OCI-LY3 (cell line): ENCODE measurements around the gene FGGY.

ENCODE experiments used
- CTCF ChIP-seq: fragments of 200-600, 300-600 bp; sonication (generic); IDR thresholded peaks from 2 replicates; pipeline ENCODE4 v1.5.1; 2014; ENCODE audit warnings: antibody characterized with exemption, low read length, low read depth
- EZH2phosphoT487 ChIP-seq: fragments of 200-600 bp; shearing (Covaris generic); IDR thresholded peaks from 2 replicates; pipeline ENCODE4 v1.6.1; 2018; ENCODE audit warnings: antibody characterized with exemption, mixed run types, low read depth

DNA sequence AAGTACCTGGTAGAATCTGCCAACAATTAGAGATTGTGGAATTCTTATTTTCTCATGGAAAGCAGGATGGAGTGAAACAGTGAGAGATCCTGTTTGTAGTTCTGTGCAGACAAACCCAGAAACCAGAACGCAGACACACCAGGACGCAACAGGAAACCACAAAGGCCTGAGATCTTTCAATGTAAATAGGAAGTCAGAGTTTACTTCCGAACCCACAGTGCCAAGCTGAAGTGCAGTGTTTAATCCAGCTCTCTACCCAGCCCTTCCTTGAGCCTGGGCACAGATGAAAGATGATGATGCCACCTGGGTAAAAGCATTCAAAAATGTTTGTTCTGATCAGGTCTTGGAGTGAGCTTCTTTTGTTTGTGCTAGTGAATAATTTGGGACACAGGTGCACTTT is 273.6 kb downstream of the FGGY start:
- TF ChIP-seq CTCF (no peak), EZH2phosphoT487 (no peak)
